K562 (cell line): Measurements from ENCODE around the gene HEATR3. TPM values are rescaled to one million over a fixed set of nuclear protein-coding genes. Genes with fewer than 3 reads are reported as not detected.

Experiments
- ATF7 ChIP-seq: fragments of 450-650 bp; IDR thresholded peaks from 2 replicates; pipeline ENCODE4 v1.7.1; 2014; ENCODE audit warnings: mild to moderate bottlenecking, moderate library complexity
- BCOR ChIP-seq: fragments of 450-650 bp; IDR thresholded peaks from 2 replicates; pipeline ENCODE4 v1.6.1; 2016
- CREB3 ChIP-seq: fragments of 450-650 bp; conservative IDR thresholded peaks from 2 replicates; pipeline ENCODE4 v1.6.1; 2016; ENCODE audit warnings: missing genetic modification characterization, low read depth, mild to moderate bottlenecking, missing compliant biosample characterization, moderate library complexity
- CTBP1 ChIP-seq: fragments of 450-650 bp; IDR thresholded peaks from 2 replicates; pipeline ENCODE4 v1.6.1; 2016; ENCODE audit warnings: borderline replicate concordance
- EHMT2 ChIP-seq: fragments of 450-650 bp; IDR thresholded peaks from 2 replicates; pipeline ENCODE4 v1.6.1; 2018; ENCODE audit warnings: antibody characterized with exemption
- EP300 ChIP-seq: IDR thresholded peaks from 2 replicates; pipeline ENCODE4 v1.6.1; 2012; ENCODE audit warnings: low read length, improper control_type of control experiment
- FOXA1 ChIP-seq: fragments of 450-650 bp; IDR thresholded peaks from 2 replicates; pipeline ENCODE4 v1.6.1; 2016; ENCODE audit warnings: mild to moderate bottlenecking, borderline replicate concordance
- GATAD2A ChIP-seq: fragments of 450-650 bp; IDR thresholded peaks from 2 replicates; pipeline ENCODE4 v1.6.1; 2017
- HMG20B ChIP-seq: fragments of 250-450 bp; sonication (Bioruptor Pico); IDR thresholded peaks from 2 replicates; pipeline ENCODE4 v1.5.0; 2021; ENCODE audit warnings: mild to moderate bottlenecking
- MTA1 ChIP-seq: fragments of 450-650 bp; IDR thresholded peaks from 2 replicates; pipeline ENCODE4 v1.6.1; 2017; ENCODE audit warnings: borderline replicate concordance
- NR2C2 ChIP-seq, 2 experiments: fragments of 200-800 bp in 1 of 2; sonication (Bioruptor generic) in 1 of 2; sonication (generic) in 1 of 2; formaldehyde crosslinking in 1 of 2; IDR thresholded peaks; 2 replicates each; pipeline versions ENCODE4 v1.6.1 to v1.8.0; 2016 to 2022; ENCODE audit warnings: mild to moderate bottlenecking in 1 of 2, missing compliant biosample characterization in 1 of 2, missing genetic modification characterization in 1 of 2, missing genetic modification reagents in 1 of 2
- POLR2B ChIP-seq: fragments of 450-650 bp; IDR thresholded peaks from 2 replicates; pipeline ENCODE4 v1.6.1; 2018; ENCODE audit warnings: low read depth; ENCODE audit not compliant: partially characterized antibody
- RBFOX2 ChIP-seq: fragments of 200-400 bp; formaldehyde crosslinking; IDR thresholded peaks from 2 replicates; pipeline ENCODE4 v1.6.1; 2017; ENCODE audit warnings: low read depth, mild to moderate bottlenecking, low read length, moderate library complexity
- RBM25 ChIP-seq: fragments of 200-400 bp; formaldehyde crosslinking; IDR thresholded peaks from 2 replicates; pipeline ENCODE4 v1.6.1; 2018; ENCODE audit warnings: low read length, low read depth, moderate library complexity; ENCODE audit not compliant: severe bottlenecking
- SIN3A ChIP-seq, 2 experiments: fragments of 150-350 bp in 1 of 2; IDR thresholded peaks; 2 replicates each; pipeline ENCODE4 v1.6.1; 2011 to 2016; ENCODE audit warnings: borderline replicate concordance in 2 of 2, low read depth in 2 of 2, low read length in 2 of 2, mild to moderate bottlenecking in 2 of 2, moderate library complexity in 2 of 2; ENCODE audit not compliant: control insufficient read depth in 1 of 2
- SIN3B ChIP-seq: fragments of 450-650 bp; IDR thresholded peaks from 2 replicates; pipeline ENCODE4 v1.6.1; 2017; ENCODE audit warnings: low read depth, mild to moderate bottlenecking, moderate library complexity
- SMAD4 ChIP-seq: fragments of 250-450 bp; sonication (Bioruptor Pico); conservative IDR thresholded peaks from 2 replicates; pipeline ENCODE4 v1.8.0; 2021; ENCODE audit warnings: inconsistent platforms, mild to moderate bottlenecking, moderate library complexity
- THAP12 ChIP-seq: fragments of 250-450 bp; sonication (Bioruptor Pico); IDR thresholded peaks from 2 replicates; pipeline ENCODE4 v1.9.0; 2021; ENCODE audit warnings: mild to moderate bottlenecking, inconsistent platforms
- ZBTB7A ChIP-seq: IDR thresholded peaks from 2 replicates; pipeline ENCODE4 v1.6.1; 2011; ENCODE audit warnings: low read depth, mild to moderate bottlenecking, low read length, moderate library complexity, borderline replicate concordance; ENCODE audit not compliant: control insufficient read depth
- ZFPM2 ChIP-seq: fragments of 250-450 bp; sonication (Bioruptor Pico); IDR thresholded peaks from 2 replicates; pipeline ENCODE4 v1.5.1; 2022; ENCODE audit warnings: mild to moderate bottlenecking
- ZFX ChIP-seq: sonication (generic); formaldehyde crosslinking; IDR thresholded peaks from 2 replicates; pipeline ENCODE4 v1.8.0; 2022; ENCODE audit warnings: mild to moderate bottlenecking, missing genetic modification reagents, moderate library complexity
- ZNF121 ChIP-seq: sonication (generic); formaldehyde crosslinking; conservative IDR thresholded peaks from 2 replicates; pipeline ENCODE4 v1.8.0; 2022; ENCODE audit warnings: missing genetic modification reagents
- ZNF282 ChIP-seq: sonication (generic); formaldehyde crosslinking; IDR thresholded peaks from 2 replicates; pipeline ENCODE4 v1.8.1; 2023; ENCODE audit warnings: missing genetic modification reagents
- ZNF354B ChIP-seq: fragments of 250-450 bp; sonication (Bioruptor Pico); IDR thresholded peaks from 2 replicates; pipeline ENCODE4 v1.4.0; 2020
- polyA plus RNA-seq, 8 experiments: library from polyadenylated mRNA; depleted of rRNA in 4 of 8; stranded (reverse) in 5 of 8; unstranded in 3 of 8; fragments of >200 nt; fragmentation: Nextera tagmentation in 2 of 8; fragmentation: Illumina TruSeq in 1 of 8; extraction: Ambion mirVana in 2 of 8; extraction: Trizol in 1 of 8; gene quantifications; 2 replicates each; pipeline versions ENCODE4 v1.2.1 to v1.2.3, GENCODE V29; 2011 to 2014; ENCODE audit warnings: inconsistent platforms in 1 of 8, missing spikeins in 1 of 8
- total RNA-seq, 7 experiments: library from RNA; depleted of rRNA in 6 of 7; stranded (reverse); fragments of >200 nt in 6 of 7; fragmentation: Illumina TruSeq in 2 of 7; extraction: Trizol in 2 of 7; gene quantifications; 2 replicates each; pipeline versions ENCODE4 v1.2.1 to v1.2.3, GENCODE V29; 2011 to 2021; ENCODE audit warnings: low replicate concordance in 1 of 7

The HEATR3 gene
- total and polyA plus RNA-seq, 9 of the 15 experiments (the other 6 are each of a cell fraction or from before 2014, with no cell fraction given): 1.7 to 30.2 (median 18.8) TPM

DNA sequence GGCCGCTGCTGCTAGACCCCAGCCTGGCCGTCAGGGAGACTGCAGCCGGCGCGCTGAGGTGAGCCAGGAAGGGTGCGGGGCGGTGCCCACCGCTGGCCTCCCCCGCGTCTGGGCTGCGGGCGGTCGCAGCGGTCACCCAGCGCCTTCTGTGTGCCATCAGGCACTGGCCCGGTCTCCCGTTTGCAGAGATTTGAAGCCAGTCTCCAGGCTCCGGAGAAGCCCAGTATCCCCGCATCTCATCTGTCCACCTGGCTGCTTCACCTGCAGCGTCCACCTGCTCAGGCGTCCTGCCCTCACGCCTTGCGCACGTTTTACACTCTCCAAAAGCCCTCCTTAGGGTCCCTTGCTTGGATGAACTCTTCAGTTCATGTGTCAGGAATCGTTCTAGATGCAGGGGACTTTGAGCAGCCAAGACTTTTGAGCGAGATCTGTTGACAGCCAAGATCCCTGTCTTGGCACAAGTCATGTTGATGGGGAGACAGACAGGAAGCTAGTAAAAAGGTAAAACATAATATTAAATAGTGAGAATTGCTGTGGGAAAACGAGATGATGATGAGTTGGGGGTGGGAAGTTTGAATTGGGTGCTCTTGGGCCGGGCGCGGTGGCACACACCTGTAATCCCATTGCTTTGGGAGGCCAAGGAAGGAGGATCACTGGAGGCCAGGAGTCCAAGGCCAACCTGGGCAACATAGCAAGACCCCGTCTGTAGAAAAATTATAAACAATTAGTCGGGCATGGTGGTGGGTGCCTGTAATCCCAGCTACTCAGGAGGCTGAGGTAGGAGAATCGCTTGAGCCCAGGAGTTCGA, 916 bp downstream of the HEATR3 start (continued):
- TF ChIP-seq NR2C2 (CRISPR knock-in tag; IDR thresholded peaks at IDR 0.05) (no peak), NR2C2 (tag; IDR thresholded peaks at IDR 0.05) (no peak), HMG20B (CRISPR knock-in tag) (no peak), SIN3B (0 out of 2 replicates have a peak, but pooled peaks have one; percentile 5), SMAD4 (peak; percentile 84; the same call in 1 of the 2 replicates), RBFOX2 (peak; percentile 10), THAP12 (CRISPR knock-in tag) (no peak), POLR2B (no peak), MTA1 (no peak), RBM25 (peak; percentile 40), ZFPM2 (CRISPR knock-in tag) (no peak), ZBTB7A (peak; percentile 53; the same call in 1 of the 2 replicates), ZNF354B (CRISPR knock-in tag) (no peak), FOXA1 (no peak), SIN3A (IDR thresholded peaks at IDR 0.05; ENCODE audit: borderline replicate concordance in 2 of 2, control insufficient read depth in 1 of 2, low read depth in 2 of 2, low read length in 2 of 2) (0 out of 4 replicates have a peak, but pooled peaks of 1 of the 2 experiments have one; percentile 70), EHMT2 (no peak), ZFX (CRISPR knock-in tag) (peak; percentile 50), ATF7 (peak; percentile 8; the same call in 1 of the 2 replicates), GATAD2A (no peak), BCOR (no peak), CTBP1 (peak; percentile 77), CREB3 (no peak), ZNF282 (CRISPR knock-in tag) (0 out of 2 replicates have a peak, but pooled peaks have one; percentile 16), EP300 (no peak), ZNF121 (CRISPR knock-in tag) (peak; percentile 88)
